ENCODE results near the gene TTC33.

GRCh38 chr5:40559306-40559705 lies 196.5 kb downstream of the TTC33 start:
- TF ChIP-seq POLR2A (IDR thresholded peaks at IDR 0.05) (no peak), CTCF (IDR thresholded peaks at IDR 0.05) (no peak)
